Activated CD8-positive, alpha-beta memory T cell treated with anti-CD3 and anti-CD28 coated beads, Interleukin-2, amount 10 ng/mL, durations not matched to agents 7 days and 5 days (primary cell): ENCODE measurements around the gene LRRN4. TPM values are rescaled to one million over a fixed set of nuclear protein-coding genes. Genes with fewer than 3 reads are reported as not detected.
"Not testable (repeated sequence)": the region's sequence is repeated elsewhere in the genome, so short reads cannot be mapped to it uniquely, and the experiment has no call there.

Source experiments
- ATAC-seq: fragments of 150-1000 bp; cut with Tn5 transposase; one replicate; pipeline ENCODE4 v1.10.0; 2021; ENCODE audit warnings: moderate library complexity
- CTCF ChIA-PET: fragments of 350-600 bp; sonication (Branson Sonifier 250); formaldehyde crosslinking; loops from one replicate; lab custom pipeline; 2021; ENCODE audit warnings: antibody characterized with exemption; lab: Charles Lee
- DNase-seq: peaks from one replicate; pipeline ENCODE4 v3.0.0-alpha.2; 2020
- H3K27ac Mint-ChIP-seq: one replicate; pipeline ENCODE4 v1.8.0; 2021; ENCODE audit warnings: mild to moderate bottlenecking, mixed read lengths
- H3K27me3 Mint-ChIP-seq: one replicate; pipeline ENCODE4 v1.8.0; 2021; ENCODE audit warnings: mixed read lengths
- H3K36me3 Mint-ChIP-seq: one replicate; pipeline ENCODE4 v1.8.0; 2021; ENCODE audit warnings: mild to moderate bottlenecking, mixed read lengths
- H3K4me1 Mint-ChIP-seq: one replicate; pipeline ENCODE4 v1.8.0; 2021; ENCODE audit warnings: mixed read lengths
- H3K4me3 Mint-ChIP-seq: one replicate; pipeline ENCODE4 v1.8.0; 2021; ENCODE audit warnings: mild to moderate bottlenecking, moderate library complexity, mixed read lengths
- H3K9me3 Mint-ChIP-seq: one replicate; pipeline ENCODE4 v1.8.0; 2022; ENCODE audit warnings: low read depth, mixed read lengths
- total RNA-seq, 2 experiments: library from RNA; stranded (reverse); gene quantifications; one replicate each; pipeline ENCODE4 v1.2.3, GENCODE V29; 2021

LRRN4 gene
- total RNA-seq, 2 experiments from 2014 or later: not detected

DNA sequence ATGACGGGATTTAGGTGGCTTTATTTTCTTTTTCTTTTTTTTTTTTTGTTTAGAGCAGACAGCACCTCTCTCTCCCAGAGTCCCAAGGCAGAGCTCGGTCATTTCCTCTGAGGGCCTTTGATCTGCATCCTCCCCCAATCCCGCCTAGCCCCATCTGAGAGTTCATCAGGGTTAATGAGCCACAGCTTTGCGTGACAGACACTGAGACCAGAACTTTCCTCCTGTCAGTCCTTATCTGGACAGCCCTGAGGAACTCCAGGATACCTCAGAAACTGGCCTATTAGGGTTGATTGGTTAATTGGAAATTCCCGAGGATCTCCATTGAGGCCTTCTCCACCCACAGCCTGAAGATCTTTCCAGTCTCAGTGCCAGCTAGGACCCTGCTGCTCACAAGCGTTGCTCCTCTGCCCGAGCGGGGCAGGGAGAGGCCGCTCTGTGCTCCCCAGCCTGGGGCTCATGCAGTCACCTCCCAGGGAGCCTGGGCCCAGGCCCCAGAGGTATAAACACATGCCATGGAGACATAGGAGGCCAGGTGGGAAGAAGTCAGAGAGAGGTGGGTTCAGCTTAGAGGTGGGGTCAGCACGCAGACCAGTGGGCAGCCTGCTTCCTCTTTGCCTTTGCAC lies 1.4 kb upstream of the LRRN4 start:
- no peak overlapping the region for H3K27ac Mint-ChIP-seq
- peaks cover 63% of the 10 kb centered on the region for H3K27me3 Mint-ChIP-seq
- H3K9me3 Mint-ChIP-seq: no peaks in the 10 kb centered on the region
- H3K4me3 Mint-ChIP-seq: no peak overlapping the region
- no peaks in the 10 kb centered on the region for H3K36me3 Mint-ChIP-seq
- CTCF ChIA-PET: no interaction called here
- ATAC-seq (no peak), DNase-seq (no peak)
- peaks cover 6% of the 10 kb centered on the region for H3K4me1 Mint-ChIP-seq

DNA sequence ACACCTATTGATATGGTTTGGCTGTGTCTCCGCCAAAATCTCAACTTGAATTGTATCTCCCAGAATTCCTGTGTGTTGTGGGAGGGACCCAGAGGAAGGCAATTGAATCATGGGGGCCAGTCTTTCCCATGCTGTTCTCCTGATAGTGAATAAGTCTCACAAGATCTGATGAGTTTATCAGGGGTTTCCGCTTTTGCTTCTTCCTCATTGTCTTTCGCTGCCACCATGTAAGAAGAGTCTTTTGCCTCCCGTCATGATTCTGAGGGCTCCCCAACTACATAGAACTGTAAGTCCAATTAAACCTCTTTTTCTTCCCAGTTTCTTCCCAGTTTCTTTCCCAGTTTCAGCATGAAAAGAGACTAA lies 810 bp upstream of the LRRN4 start:
- ATAC-seq, H3K27ac Mint-ChIP-seq, H3K4me1 Mint-ChIP-seq, CTCF ChIA-PET, DNase-seq, H3K9me3 Mint-ChIP-seq, H3K36me3 Mint-ChIP-seq, H3K4me3 Mint-ChIP-seq: not testable (repeated sequence)
- peaks cover 66% of the 10 kb centered on the region for H3K27me3 Mint-ChIP-seq

DNA sequence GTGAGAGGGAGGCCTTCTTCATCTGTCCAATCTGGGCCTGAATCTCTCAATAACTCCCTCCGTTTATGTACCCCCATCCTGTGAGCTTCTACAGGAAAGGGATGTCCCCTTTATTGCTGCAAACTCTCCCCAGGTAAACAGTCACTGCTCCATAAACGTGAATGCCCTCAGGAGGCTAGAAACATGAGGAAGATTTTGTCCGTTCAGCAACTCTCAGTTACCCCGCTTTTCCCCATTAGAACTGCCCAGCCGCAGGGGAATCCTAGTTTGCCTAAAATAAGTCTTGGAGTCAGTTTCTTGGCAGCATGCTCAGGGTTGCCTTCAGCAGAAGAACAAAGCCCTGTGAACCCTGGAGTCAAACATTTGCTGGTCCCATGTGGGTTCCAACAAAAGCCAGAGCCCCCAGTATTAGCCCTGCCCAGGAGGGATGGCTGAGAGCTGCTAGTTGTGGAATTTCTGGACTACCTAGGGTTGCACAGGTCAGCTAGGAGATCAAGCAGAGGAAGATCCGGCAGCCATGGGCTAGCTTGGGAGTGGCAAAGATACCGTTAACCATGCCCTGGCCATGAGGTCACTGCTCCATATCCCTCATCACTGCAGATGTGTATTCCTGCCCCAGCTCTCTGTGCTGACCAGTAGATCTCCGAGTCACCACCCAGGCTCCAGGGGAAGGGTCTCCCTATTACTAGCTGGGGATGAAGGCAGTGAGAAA lies 640 bp downstream of the LRRN4 start:
- DNase-seq (no peak), ATAC-seq (no peak)
- Mint-ChIP-seq H3K9me3 (no peaks in the 10 kb centered on the region), H3K27ac (no peak overlapping the region), H3K4me1 (peaks cover 6% of the 10 kb centered on the region), H3K4me3 (no peak overlapping the region), H3K36me3 (no peaks in the 10 kb centered on the region), H3K27me3 (peaks cover 58% of the 10 kb centered on the region)
- CTCF ChIA-PET: no interaction called here

DNA sequence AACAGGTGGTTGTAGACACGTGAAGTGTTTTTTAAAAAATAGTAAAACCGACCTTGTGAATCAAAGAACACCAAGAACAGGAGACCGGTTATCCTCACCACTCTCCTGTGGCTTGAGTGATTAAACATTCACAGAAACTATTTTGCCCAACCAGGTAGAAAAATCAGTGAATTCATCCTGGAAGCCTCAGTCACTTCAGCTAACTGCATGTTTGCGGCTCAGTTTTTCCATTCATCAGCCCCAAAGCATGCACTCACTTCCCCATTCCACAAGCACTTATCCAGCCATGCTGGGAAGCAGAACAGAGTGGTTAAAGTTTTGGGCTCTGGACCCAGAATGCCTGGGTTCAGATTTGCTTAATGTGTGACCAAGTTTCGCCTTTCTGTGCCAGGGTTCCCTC lies 2.4 kb downstream of the LRRN4 start:
- Mint-ChIP-seq H3K9me3 (no peaks in the 10 kb centered on the region), H3K4me3 (peak overlapping the region; percentile 4), H3K36me3 (no peaks in the 10 kb centered on the region), H3K4me1 (peaks cover 6% of the 10 kb centered on the region), H3K27ac (no peak overlapping the region), H3K27me3 (peaks cover 48% of the 10 kb centered on the region)
- ATAC-seq (no peak), DNase-seq (no peak)
- CTCF ChIA-PET: no interaction called here

DNA sequence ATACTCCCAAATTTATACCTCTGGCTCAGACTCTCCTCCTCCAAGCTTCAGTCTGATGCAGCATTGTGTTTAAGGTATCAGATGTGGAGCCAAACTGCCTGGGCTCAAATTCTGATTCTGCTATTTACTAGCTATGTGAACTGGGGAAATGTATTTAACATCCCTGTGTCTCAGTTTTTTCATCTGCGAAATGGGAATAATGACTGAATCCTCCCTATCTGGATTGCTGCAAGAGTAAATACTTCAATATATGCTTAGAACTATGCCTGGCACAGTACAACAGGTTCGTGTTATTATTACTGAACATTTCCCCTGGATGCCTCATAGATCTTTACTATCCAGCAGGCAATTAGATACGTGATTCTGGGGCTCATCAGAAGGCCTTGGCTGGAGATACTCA lies 5.5 kb downstream of the LRRN4 start:
- no peak overlapping the region for H3K4me3 Mint-ChIP-seq
- ATAC-seq: no peak
- peaks cover 35% of the 10 kb centered on the region for H3K27me3 Mint-ChIP-seq
- H3K4me1 Mint-ChIP-seq: peaks cover 6% of the 10 kb centered on the region
- H3K27ac Mint-ChIP-seq: no peak overlapping the region
- no peaks in the 10 kb centered on the region for H3K9me3 Mint-ChIP-seq
- CTCF ChIA-PET: no interaction called here
- H3K36me3 Mint-ChIP-seq: peaks cover 2% of the 10 kb centered on the region
- DNase-seq: no peak

GRCh38 chr20:6046432-6046831 lies 7.4 kb downstream of the LRRN4 start:
- Mint-ChIP-seq H3K27ac (peak overlapping the region; percentile 15), H3K4me3 (no peak overlapping the region), H3K36me3 (peaks cover 7% of the 10 kb centered on the region), H3K9me3 (no peaks in the 10 kb centered on the region), H3K4me1 (no peaks in the 10 kb centered on the region), H3K27me3 (peaks cover 20% of the 10 kb centered on the region)
- CTCF ChIA-PET: no interaction called here
- ATAC-seq (no peak), DNase-seq (no peak)

GRCh38 chr20:6045566-6045965 lies 8.3 kb downstream of the LRRN4 start:
- peaks cover 11% of the 10 kb centered on the region for H3K27me3 Mint-ChIP-seq

GRCh38 chr20:6044115-6044514 lies 9.7 kb downstream of the LRRN4 start:
- Mint-ChIP-seq H3K27ac (no peak overlapping the region), H3K27me3 (peaks cover under 1% of the 10 kb centered on the region), H3K36me3 (peaks cover 20% of the 10 kb centered on the region), H3K4me1 (no peaks in the 10 kb centered on the region), H3K4me3 (no peak overlapping the region), H3K9me3 (no peaks in the 10 kb centered on the region)
- no peak for DNase-seq
- CTCF ChIA-PET: no interaction called here
- ATAC-seq: no peak

More at GRCh38 chr20:6045566-6045965, 8.3 kb downstream of the LRRN4 start:
- Mint-ChIP-seq H3K9me3 (no peaks in the 10 kb centered on the region), H3K36me3 (peaks cover 11% of the 10 kb centered on the region), H3K4me3 (no peak overlapping the region), H3K27ac (no peak overlapping the region), H3K4me1 (no peaks in the 10 kb centered on the region)
- ATAC-seq: no peak
- CTCF ChIA-PET: no interaction called here
- DNase-seq: no peak

GRCh38 chr20:6041808-6042265 lies 12.0 kb downstream of the LRRN4 start:
- H3K9me3 Mint-ChIP-seq: no peaks in the 10 kb centered on the region
- CTCF ChIA-PET: no interaction called here
- no peak for ATAC-seq

GRCh38 chr20:6040958-6041807 lies 12.7 kb downstream of the LRRN4 start:
- no peaks in the 10 kb centered on the region for H3K27me3 Mint-ChIP-seq
- ATAC-seq (no peak), DNase-seq (no peak)
- no peak overlapping the region for H3K27ac Mint-ChIP-seq
- no peak overlapping the region for H3K4me3 Mint-ChIP-seq
- CTCF ChIA-PET: no interaction called here
- H3K36me3 Mint-ChIP-seq: peaks cover 32% of the 10 kb centered on the region
- H3K4me1 Mint-ChIP-seq: no peaks in the 10 kb centered on the region
- H3K9me3 Mint-ChIP-seq: no peaks in the 10 kb centered on the region

More at GRCh38 chr20:6041808-6042265, 12.0 kb downstream of the LRRN4 start:
- Mint-ChIP-seq H3K27me3 (no peaks in the 10 kb centered on the region), H3K36me3 (peaks cover 29% of the 10 kb centered on the region), H3K27ac (no peak overlapping the region), H3K4me3 (no peak overlapping the region), H3K4me1 (no peaks in the 10 kb centered on the region)
- no peak for DNase-seq

- no peak overlapping the region for H3K4me3 Mint-ChIP-seq
- no peaks in the 10 kb centered on the region for H3K27me3 Mint-ChIP-seq
- H3K36me3 Mint-ChIP-seq: peaks cover 33% of the 10 kb centered on the region
- no peak overlapping the region for H3K27ac Mint-ChIP-seq
- no peaks in the 10 kb centered on the region for H3K4me1 Mint-ChIP-seq
- H3K9me3 Mint-ChIP-seq: no peaks in the 10 kb centered on the region
- DNase-seq (no peak), ATAC-seq (no peak)
- CTCF ChIA-PET: no interaction called here
These were observed 13.3 kb downstream of the LRRN4 start for GRCh38 chr20:6040540-6040939.

- DNase-seq: no peak
- Mint-ChIP-seq H3K4me1 (peaks cover under 1% of the 10 kb centered on the region), H3K4me3 (no peak overlapping the region), H3K27ac (no peak overlapping the region), H3K36me3 (peaks cover 35% of the 10 kb centered on the region), H3K27me3 (no peaks in the 10 kb centered on the region), H3K9me3 (no peaks in the 10 kb centered on the region)
- CTCF ChIA-PET: no interaction called here
- no peak for ATAC-seq
These were observed 14.1 kb downstream of the LRRN4 start for GRCh38 chr20:6039766-6040165.

DNA sequence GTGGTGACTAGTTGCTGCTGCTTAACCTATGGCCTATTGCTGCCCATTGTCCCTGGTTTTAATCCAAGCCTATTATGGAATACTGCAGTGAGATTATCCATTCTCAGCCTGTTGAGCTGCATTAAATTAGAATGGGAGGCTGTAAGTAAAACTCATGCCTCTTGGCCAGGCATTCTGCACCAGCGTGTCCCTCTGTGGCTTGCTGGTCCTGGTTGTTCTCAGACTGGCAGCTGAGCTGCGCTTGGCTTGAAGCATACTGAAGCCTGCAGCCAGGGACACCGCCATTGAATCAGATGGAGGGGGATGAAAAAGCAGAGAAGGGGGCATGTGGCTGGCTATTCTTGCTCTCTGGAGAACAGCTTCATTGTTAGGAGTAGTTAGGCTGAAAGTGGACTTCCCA lies 15.6 kb downstream of the LRRN4 start:
- no peak overlapping the region for H3K27ac Mint-ChIP-seq
- CTCF ChIA-PET: no interaction called here
- H3K36me3 Mint-ChIP-seq: peaks cover 45% of the 10 kb centered on the region
- H3K27me3 Mint-ChIP-seq: no peaks in the 10 kb centered on the region
- peaks cover 10% of the 10 kb centered on the region for H3K4me1 Mint-ChIP-seq
- no peaks in the 10 kb centered on the region for H3K9me3 Mint-ChIP-seq
- ATAC-seq (no peak), DNase-seq (no peak)
- no peak overlapping the region for H3K4me3 Mint-ChIP-seq
